ENCODE measurements around the gene RBM18. TPM values are rescaled to one million over a fixed set of nuclear protein-coding genes. Genes with fewer than 3 reads are reported as not detected.

The RBM18 gene
- total and polyA plus RNA-seq, 2 donors (not counting 1 experiment from before 2014, with no cell fraction given) = 9.7 to 12.4 TPM

GRCh38 chr9:122251351-122251750 is 13.3 kb downstream of the RBM18 start:
- H3K36me3 ChIP-seq (replicated peaks in 1 of 2; ENCODE audit: control extremely low read depth in 1 of 2, control insufficient read depth in 1 of 2, extremely low read depth in 1 of 2, insufficient read depth in 2 of 2, low read length in 1 of 2) = peaks cover 7 to 75% of the 10 kb centered on the region in 2 experiments
- Mint-ChIP-seq H3K4me1 (peaks cover 2% of the 10 kb centered on the region), H3K27ac (no peak overlapping the region), H3K27me3 (no peaks in the 10 kb centered on the region), H3K4me3 (no peak overlapping the region), H3K9me3 (ENCODE audit: insufficient read depth) (no peaks in the 10 kb centered on the region)
- H3K79me2 ChIP-seq (ENCODE audit: control insufficient read depth, insufficient read depth, low read length) = peaks cover 6% of the 10 kb centered on the region
- DNase-seq = no peak
- no peaks in the 10 kb centered on the region for H3K9me3 ChIP-seq (ENCODE audit: control extremely low read depth in 1 of 3, control insufficient read depth in 2 of 3, insufficient read depth in 1 of 3, low read length in 2 of 3)
- TF ChIP-seq, protein P1, sequence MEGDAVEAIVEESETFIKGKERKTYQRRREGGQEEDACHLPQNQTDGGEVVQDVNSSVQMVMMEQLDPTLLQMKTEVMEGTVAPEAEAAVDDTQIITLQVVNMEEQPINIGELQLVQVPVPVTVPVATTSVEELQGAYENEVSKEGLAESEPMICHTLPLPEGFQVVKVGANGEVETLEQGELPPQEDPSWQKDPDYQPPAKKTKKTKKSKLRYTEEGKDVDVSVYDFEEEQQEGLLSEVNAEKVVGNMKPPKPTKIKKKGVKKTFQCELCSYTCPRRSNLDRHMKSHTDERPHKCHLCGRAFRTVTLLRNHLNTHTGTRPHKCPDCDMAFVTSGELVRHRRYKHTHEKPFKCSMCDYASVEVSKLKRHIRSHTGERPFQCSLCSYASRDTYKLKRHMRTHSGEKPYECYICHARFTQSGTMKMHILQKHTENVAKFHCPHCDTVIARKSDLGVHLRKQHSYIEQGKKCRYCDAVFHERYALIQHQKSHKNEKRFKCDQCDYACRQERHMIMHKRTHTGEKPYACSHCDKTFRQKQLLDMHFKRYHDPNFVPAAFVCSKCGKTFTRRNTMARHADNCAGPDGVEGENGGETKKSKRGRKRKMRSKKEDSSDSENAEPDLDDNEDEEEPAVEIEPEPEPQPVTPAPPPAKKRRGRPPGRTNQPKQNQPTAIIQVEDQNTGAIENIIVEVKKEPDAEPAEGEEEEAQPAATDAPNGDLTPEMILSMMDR (IDR thresholded peaks at IDR 0.05) = no peak
- TF ChIP-seq EZH2 (IDR thresholded peaks at IDR 0.05; ENCODE audit: borderline replicate concordance, insufficient read depth, low read depth, low read length, poor library complexity, severe bottlenecking) = no peak
- H3K27ac ChIP-seq (ENCODE audit: low read length in 2 of 2) = no peak overlapping the region
- intact Hi-C loops (cut with micrococcal nuclease) = no loop called here
- POLR2A ChIA-PET = no interaction called here
- no peaks in the 10 kb centered on the region for H3K27me3 ChIP-seq (replicated peaks in 1 of 4; ENCODE audit: control extremely low read depth in 1 of 4, control insufficient read depth in 3 of 4, insufficient read depth in 4 of 4, low read length in 3 of 4)
- no peak overlapping the region for H2AFZ ChIP-seq (ENCODE audit: insufficient read depth, low read depth, low read length, poor library complexity, severe bottlenecking)
- H4K20me1 ChIP-seq (ENCODE audit: control insufficient read depth, insufficient read depth, low read length, poor library complexity, severe bottlenecking) = peaks cover 7% of the 10 kb centered on the region
- no peak overlapping the region for H3K4me3 ChIP-seq (ENCODE audit: control extremely low read depth in 1 of 5, extremely low read depth in 1 of 5, insufficient read depth in 1 of 5, low read depth in 2 of 5, low read length in 4 of 5)
- 92% methylated on average over 1 of the region's 2 CpGs for WGBS (ENCODE audit: insufficient coverage)
- H3K9ac ChIP-seq (ENCODE audit: low read length) = no peak overlapping the region
- no peaks in the 10 kb centered on the region for H3K4me1 ChIP-seq (ENCODE audit: control insufficient read depth in 2 of 2, insufficient read depth in 2 of 2, low read length in 2 of 2)
- CTCF ChIA-PET = no interaction called here
- H3K4me2 ChIP-seq (replicated peaks; ENCODE audit: low read depth, low read length, poor library complexity, severe bottlenecking) = no peak overlapping the region
- ATAC-seq (ENCODE audit: low read depth) = no peak

DNA sequence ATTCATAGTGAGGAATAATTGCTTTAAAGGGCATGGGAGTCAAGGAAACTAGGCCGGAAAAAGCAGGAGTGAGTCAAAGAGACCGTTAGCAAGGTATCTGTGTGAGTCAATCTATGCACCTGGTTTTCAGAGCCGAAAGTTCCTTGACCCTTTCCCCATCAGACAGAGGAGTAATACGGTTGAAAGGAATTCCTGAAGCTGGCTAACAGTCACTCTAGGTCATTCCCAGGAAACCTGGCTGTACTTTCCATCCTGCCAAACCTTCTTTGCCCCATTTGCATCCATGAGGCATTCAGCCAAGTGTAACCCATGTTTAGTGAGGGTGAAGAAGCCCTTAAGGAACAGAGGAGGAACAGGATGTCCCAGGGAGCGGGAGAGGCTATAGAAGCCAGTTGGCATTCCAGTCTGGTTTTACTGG is 16.2 kb downstream of the RBM18 start:
- ATAC-seq (ENCODE audit: low read depth) = no peak
- intact Hi-C loops (cut with micrococcal nuclease) = no loop called here
- H3K4me1 Mint-ChIP-seq = no peaks in the 10 kb centered on the region
- Histone ChIP-seq H4K20me1 (ENCODE audit: control insufficient read depth, insufficient read depth, low read length, poor library complexity, severe bottlenecking) (peaks cover 7% of the 10 kb centered on the region), H2AFZ (ENCODE audit: insufficient read depth, low read depth, low read length, poor library complexity, severe bottlenecking) (no peak overlapping the region), H3K27me3 (replicated peaks in 1 of 4; ENCODE audit: control extremely low read depth in 1 of 4, control insufficient read depth in 3 of 4, insufficient read depth in 4 of 4, low read length in 3 of 4) (no peaks in the 10 kb centered on the region), H3K27ac (ENCODE audit: low read length in 2 of 2) (no peak overlapping the region), H3K4me2 (replicated peaks; ENCODE audit: low read depth, low read length, poor library complexity, severe bottlenecking) (no peak overlapping the region), H3K36me3 (replicated peaks in 1 of 2; ENCODE audit: control extremely low read depth in 1 of 2, control insufficient read depth in 1 of 2, extremely low read depth in 1 of 2, insufficient read depth in 2 of 2, low read length in 1 of 2) (peaks cover 17 to 82% of the 10 kb centered on the region in 2 experiments), H3K9me3 (ENCODE audit: control extremely low read depth in 1 of 3, control insufficient read depth in 2 of 3, insufficient read depth in 1 of 3, low read length in 2 of 3) (no peaks in the 10 kb centered on the region), H3K4me1 (ENCODE audit: control insufficient read depth in 2 of 2, insufficient read depth in 2 of 2, low read length in 2 of 2) (no peaks in the 10 kb centered on the region), H3K9ac (ENCODE audit: low read length) (no peak overlapping the region), H3K79me2 (ENCODE audit: control insufficient read depth, insufficient read depth, low read length) (no peaks in the 10 kb centered on the region), H3K4me3 (ENCODE audit: control extremely low read depth in 1 of 5, extremely low read depth in 1 of 5, insufficient read depth in 1 of 5, low read depth in 2 of 5, low read length in 4 of 5) (no peak overlapping the region)
- H3K4me3 Mint-ChIP-seq = no peak overlapping the region
- POLR2A ChIA-PET = no interaction called here
- H3K27ac Mint-ChIP-seq = no peak overlapping the region
- CTCF ChIA-PET = no interaction called here
- H3K9me3 Mint-ChIP-seq (ENCODE audit: insufficient read depth) = no peaks in the 10 kb centered on the region
- TF ChIP-seq, protein P1 (IDR thresholded peaks at IDR 0.05) = no peak
- TF ChIP-seq EZH2 (IDR thresholded peaks at IDR 0.05; ENCODE audit: borderline replicate concordance, insufficient read depth, low read depth, low read length, poor library complexity, severe bottlenecking) = no peak
- H3K27me3 Mint-ChIP-seq = no peaks in the 10 kb centered on the region
- WGBS (ENCODE audit: insufficient coverage) = 96% methylated on average over 3 of the region's 5 CpGs
- DNase-seq = no peak
